GM13976 (cell line): ENCODE measurements around the gene HTRA1.

Experiments
- DNase-seq: peaks from one replicate; pipeline ENCODE4 v3.0.0; 2012; ENCODE audit warnings: low spot score
- CTCF ChIP-seq: IDR thresholded peaks from 2 replicates; pipeline ENCODE4 v1.5.1; 2012; ENCODE audit warnings: borderline replicate concordance, mild to moderate bottlenecking; ENCODE audit not compliant: insufficient read depth; ENCODE audit errors: extremely low read depth, missing control alignments, control extremely low read depth
- in situ Hi-C: fragments of 300-500 bp; cut with MboI; formaldehyde crosslinking; loops from one replicate; pipeline ENCODE4 v1.12.0; 2022; ENCODE audit warnings: low sequenced_read_pairs, mixed read lengths, inconsistent platforms; ENCODE audit not compliant: unreplicated experiment

HTRA1 gene

GRCh38 chr10:122469848-122470247, 8.5 kb downstream of the HTRA1 start:
- in situ Hi-C loops: no loop called here
- no peak for DNase-seq
- no peak for TF ChIP-seq CTCF

- DNase-seq: no peak
- in situ Hi-C loops: no loop called here
- no peak for TF ChIP-seq CTCF
Measured at GRCh38 chr10:122471531-122472177, 10.3 kb downstream of the HTRA1 start.

GRCh38 chr10:122473116-122473515, 11.8 kb downstream of the HTRA1 start:
- TF ChIP-seq CTCF: no peak
- in situ Hi-C loops: no loop called here
- no peak for DNase-seq

- no peak for DNase-seq
- no peak for TF ChIP-seq CTCF
- in situ Hi-C loops: no loop called here
Measured at GRCh38 chr10:122474131-122474818, 12.9 kb downstream of the HTRA1 start.

- in situ Hi-C loops: no loop called here
- DNase-seq: no peak
- no peak for TF ChIP-seq CTCF
Measured at GRCh38 chr10:122475100-122475499, 13.7 kb downstream of the HTRA1 start.

- TF ChIP-seq CTCF: no peak
- DNase-seq: no peak
- in situ Hi-C loops: no loop called here
Measured at GRCh38 chr10:122475591-122476332, 14.4 kb downstream of the HTRA1 start.
